Measurements from ENCODE around the gene SSBP2. TPM values are rescaled to one million over a fixed set of nuclear protein-coding genes. Genes with fewer than 3 reads are reported as not detected.

SSBP2 gene
- total RNA-seq, 1 donor from 2014 or later: 7.9 TPM

GRCh38 chr5:81638471-81638870 is 112.4 kb downstream of the SSBP2 start:
- FAIRE-seq (no peak), DNase-seq (ENCODE audit: low read depth) (no peak)
- Histone ChIP-seq H3K36me3 (ENCODE audit: control insufficient read depth, insufficient read depth, low read length) (peaks cover 6% of the 10 kb centered on the region), H3K4me3 (ENCODE audit: low read depth, low read length) (no peak overlapping the region), H3K27me3 (ENCODE audit: control insufficient read depth, insufficient read depth, low read length) (no peaks in the 10 kb centered on the region)
- no peak for TF ChIP-seq CTCF (IDR thresholded peaks at IDR 0.05; ENCODE audit: insufficient read depth, low read length, severe bottlenecking)

- DNase-seq (ENCODE audit: low read depth): no peak
- Histone ChIP-seq H3K27me3 (ENCODE audit: control insufficient read depth, insufficient read depth, low read length) (no peaks in the 10 kb centered on the region), H3K36me3 (ENCODE audit: control insufficient read depth, insufficient read depth, low read length) (peaks cover 6% of the 10 kb centered on the region), H3K4me3 (ENCODE audit: low read depth, low read length) (no peak overlapping the region)
- no peak for TF ChIP-seq CTCF (IDR thresholded peaks at IDR 0.05; ENCODE audit: insufficient read depth, low read length, severe bottlenecking)
- FAIRE-seq: no peak
Measured at GRCh38 chr5:81633891-81634290, 117.0 kb downstream of the SSBP2 start.

DNA sequence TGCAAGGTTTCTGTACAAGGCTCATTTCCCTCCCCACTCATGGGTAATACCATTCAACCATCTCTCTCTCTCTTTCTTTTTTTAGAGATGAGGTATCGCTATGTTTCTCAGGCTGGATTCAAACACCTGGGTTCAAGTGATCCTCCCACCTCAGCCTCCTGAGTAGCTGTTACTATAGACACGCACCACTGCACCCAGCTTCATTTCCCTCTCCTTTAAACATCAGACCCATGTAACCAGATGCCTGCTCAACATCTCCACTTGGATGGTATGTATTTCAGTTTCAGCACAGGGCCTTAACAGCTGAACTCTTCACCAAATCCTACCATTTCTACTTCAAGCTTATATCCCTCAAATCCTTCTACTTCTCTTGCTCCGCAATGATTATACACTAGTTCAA is 117.4 kb downstream of the SSBP2 start:
- no peak for TF ChIP-seq CTCF (IDR thresholded peaks at IDR 0.05; ENCODE audit: insufficient read depth, low read length, severe bottlenecking)
- DNase-seq (ENCODE audit: low read depth): no peak
- Histone ChIP-seq H3K27me3 (ENCODE audit: control insufficient read depth, insufficient read depth, low read length) (no peaks in the 10 kb centered on the region), H3K4me3 (ENCODE audit: low read depth, low read length) (no peak overlapping the region), H3K36me3 (ENCODE audit: control insufficient read depth, insufficient read depth, low read length) (peaks cover 6% of the 10 kb centered on the region)
- FAIRE-seq: no peak

DNA sequence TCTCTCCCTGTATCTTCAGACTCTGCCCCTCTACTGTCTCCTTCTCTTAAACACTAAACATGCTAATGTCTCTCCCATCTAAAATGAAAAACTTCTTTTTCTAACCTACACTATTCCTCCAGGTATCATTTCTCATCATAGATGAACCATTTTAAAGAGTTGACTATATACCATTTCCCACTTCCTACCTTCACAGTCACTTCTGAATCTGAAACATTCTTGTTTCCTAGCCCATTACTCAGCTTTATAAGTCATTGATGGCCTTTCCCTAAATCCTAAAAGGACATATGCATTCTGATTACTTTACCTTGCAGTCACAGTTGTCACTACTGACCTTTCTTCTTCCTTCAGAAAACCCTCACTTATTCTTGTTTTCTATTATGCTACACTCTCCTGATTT is 118.2 kb downstream of the SSBP2 start:
- no peak for FAIRE-seq
- Histone ChIP-seq H3K36me3 (ENCODE audit: control insufficient read depth, insufficient read depth, low read length) (peaks cover 6% of the 10 kb centered on the region), H3K27me3 (ENCODE audit: control insufficient read depth, insufficient read depth, low read length) (no peaks in the 10 kb centered on the region), H3K4me3 (ENCODE audit: low read depth, low read length) (no peak overlapping the region)
- TF ChIP-seq CTCF (IDR thresholded peaks at IDR 0.05; ENCODE audit: insufficient read depth, low read length, severe bottlenecking): no peak
- no peak for DNase-seq (ENCODE audit: low read depth)

DNA sequence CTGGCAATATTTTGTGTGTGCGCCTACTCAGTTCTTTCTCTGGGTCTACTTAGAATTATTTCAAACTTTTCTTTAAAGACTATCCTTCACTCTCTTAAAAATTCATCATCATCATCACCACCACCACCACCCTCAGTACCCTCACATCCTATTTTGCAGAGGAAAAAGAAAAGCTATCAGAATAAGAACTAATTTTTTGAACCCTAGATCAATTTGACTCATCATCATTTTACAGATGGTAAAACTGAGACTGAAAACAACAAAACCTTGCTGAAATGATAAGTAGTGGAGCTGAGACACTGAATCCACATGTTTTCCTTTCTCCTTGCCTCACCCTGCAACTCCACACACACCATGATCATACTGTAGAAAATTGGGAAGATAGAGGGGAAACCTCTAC is 119.3 kb downstream of the SSBP2 start:
- no peak for TF ChIP-seq CTCF (IDR thresholded peaks at IDR 0.05; ENCODE audit: insufficient read depth, low read length, severe bottlenecking)
- H3K27me3 ChIP-seq (ENCODE audit: control insufficient read depth, insufficient read depth, low read length): no peaks in the 10 kb centered on the region
- H3K4me3 ChIP-seq (ENCODE audit: low read depth, low read length): no peak overlapping the region
- H3K36me3 ChIP-seq (ENCODE audit: control insufficient read depth, insufficient read depth, low read length): peaks cover 2% of the 10 kb centered on the region
- FAIRE-seq (no peak), DNase-seq (ENCODE audit: low read depth) (no peak)

- no peak for FAIRE-seq
Measured at GRCh38 chr5:81631124-81631523, 119.8 kb downstream of the SSBP2 start.

More at GRCh38 chr5:81631124-81631523, 119.8 kb downstream of the SSBP2 start:
- H3K27me3 ChIP-seq (ENCODE audit: control insufficient read depth, insufficient read depth, low read length): no peaks in the 10 kb centered on the region
- no peak for DNase-seq (ENCODE audit: low read depth)
- no peak overlapping the region for H3K4me3 ChIP-seq (ENCODE audit: low read depth, low read length)
- H3K36me3 ChIP-seq (ENCODE audit: control insufficient read depth, insufficient read depth, low read length): peaks cover 2% of the 10 kb centered on the region
- no peak for TF ChIP-seq CTCF (IDR thresholded peaks at IDR 0.05; ENCODE audit: insufficient read depth, low read length, severe bottlenecking)
